Measurements from ENCODE around the gene TECR. TPM values are rescaled to one million over a fixed set of nuclear protein-coding genes. Genes with fewer than 3 reads are reported as not detected.
A peak's percentile ranks its signal among the peaks of the same experiment; 100 is the strongest.

Gene TECR
- total RNA-seq, 1 experiment from 2014 or later, result 232 TPM

GRCh38 chr19:14507704-14508542 is 21.5 kb upstream of the TECR start (continued):
- TF ChIP-seq TCF7L2 (IDR thresholded peaks at IDR 0.05; ENCODE audit: borderline replicate concordance, extremely low read depth, insufficient read depth, insufficient read length) (no peak), EGR1 (IDR thresholded peaks at IDR 0.05; ENCODE audit: low read depth) (no peak), RAD21 (IDR thresholded peaks at IDR 0.05; ENCODE audit: low read depth) (no peak), SRF (IDR thresholded peaks at IDR 0.05; ENCODE audit: low read depth) (no peak), EZH2 (IDR thresholded peaks at IDR 0.05) (no peak)

- ATAC-seq, result no peak; the same call in 1 of the 2 replicates
Observed at GRCh38 chr19:14510311-14511228, 18.8 kb upstream of the TECR start.

More at GRCh38 chr19:14510311-14511228, 18.8 kb upstream of the TECR start:
- peaks cover 18% of the 10 kb centered on the region for H3K79me2 ChIP-seq (ENCODE audit: insufficient read depth, low read length)
- no peaks in the 10 kb centered on the region for H3K9me2 ChIP-seq (ENCODE audit: insufficient read depth)
- no peaks in the 10 kb centered on the region for H3K9me3 ChIP-seq (ENCODE audit: control insufficient read depth in 1 of 2, insufficient read depth in 1 of 2, low read depth in 1 of 2, low read length in 2 of 2)
- intact Hi-C loops (cut with micrococcal nuclease), result no loop called here
- BruUV-seq (replicated peaks), result no TSS peak
- no peaks in the 10 kb centered on the region for H3K27me3 ChIP-seq (ENCODE audit: insufficient read depth, low read length)
- peaks cover 17% of the 10 kb centered on the region; the same call in 1 of the 2 replicates for H4K20me1 ChIP-seq (ENCODE audit: insufficient read depth)
- H3K4me1 ChIP-seq (ENCODE audit: control insufficient read depth in 1 of 2, insufficient read depth in 2 of 2, low read length in 2 of 2), result peaks cover 68 to 96% of the 10 kb centered on the region in 2 experiments
- H3K36me3 ChIP-seq (ENCODE audit: control insufficient read depth in 1 of 2, insufficient read depth in 2 of 2, low read length in 2 of 2), result peaks cover 3 to 12% of the 10 kb centered on the region in 2 experiments; a peak in 3 of 4 replicates
- CTCF ChIA-PET, result interaction anchor here (1.5 kb wide), 1 partner anchor 40 kb away, joined by 4 read pairs; no protein-coding TSS in a partner anchor
- peak overlapping the region; percentile 2 to 24; a peak in 2 of 4 replicates for H3K4me3 ChIP-seq (replicated peaks in 1 of 2; ENCODE audit: low read depth in 1 of 2, low read length in 2 of 2)
- H2AFZ ChIP-seq (ENCODE audit: low read depth, low read length, poor library complexity, severe bottlenecking), result no peak overlapping the region
- peak overlapping the region; percentile 51 for H3K27ac ChIP-seq (ENCODE audit: low read depth, low read length)
- DNase-seq (ENCODE audit: low read depth, low spot score), result no peak
- peak overlapping the region; percentile 41 for H3K9ac ChIP-seq (ENCODE audit: low read length)
- peak; percentile 8; the same call in 1 of the 2 replicates for TF ChIP-seq MAX (IDR thresholded peaks at IDR 0.05)
- TF ChIP-seq EGR1 (IDR thresholded peaks at IDR 0.05; ENCODE audit: low read depth), result peak; percentile 82
- TF ChIP-seq POLR2AphosphoS5 (IDR thresholded peaks at IDR 0.05; ENCODE audit: low read depth, low read length), result no peak
- peak; percentile 44; the same call in 1 of the 2 replicates for TF ChIP-seq FOSL1 (IDR thresholded peaks at IDR 0.05; ENCODE audit: low read depth)
- TF ChIP-seq EZH2phosphoT487 (IDR thresholded peaks at IDR 0.05; ENCODE audit: borderline replicate concordance), result no peak
- TF ChIP-seq JUND (IDR thresholded peaks at IDR 0.05), result peak; percentile 40; the same call in 1 of the 2 replicates
- peak; percentile 66 for TF ChIP-seq CEBPB (IDR thresholded peaks at IDR 0.05; ENCODE audit: low read depth)
- 0 out of 2 replicates have a peak, but pooled peaks have one; percentile 12 for TF ChIP-seq CBX3 (IDR thresholded peaks at IDR 0.05; ENCODE audit: low read depth)
- peak overlapping the region; percentile 76 for H3K4me2 ChIP-seq (ENCODE audit: low read length)
- RAD21 ChIA-PET (ENCODE audit: low non-redundant PET in 1 of 2, low total read pairs in 2 of 2, uncharacterized antibody in 2 of 2, unreplicated experiment in 2 of 2), result interaction anchor here in 1 of 2 experiments (0.6 kb wide), 1 partner anchor 962 kb away, joined by 3 read pairs; no protein-coding TSS in a partner anchor
- POLR2A ChIA-PET, result interaction anchor here (0.7 to 8.7 kb wide), 4 partner anchors 9 to 263 kb away, joined by 3 to 112 read pairs (median 7); partner anchors contain the start of genes DNAJB1 and GIPC1
